ENCODE data around the gene DOCK2. TPM values are rescaled to one million over a fixed set of nuclear protein-coding genes. Genes with fewer than 3 reads are reported as not detected.

DOCK2 gene
- total and polyA plus RNA-seq, 4 donors = 5.0 to 30.4 (median 7.4) TPM

DNA sequence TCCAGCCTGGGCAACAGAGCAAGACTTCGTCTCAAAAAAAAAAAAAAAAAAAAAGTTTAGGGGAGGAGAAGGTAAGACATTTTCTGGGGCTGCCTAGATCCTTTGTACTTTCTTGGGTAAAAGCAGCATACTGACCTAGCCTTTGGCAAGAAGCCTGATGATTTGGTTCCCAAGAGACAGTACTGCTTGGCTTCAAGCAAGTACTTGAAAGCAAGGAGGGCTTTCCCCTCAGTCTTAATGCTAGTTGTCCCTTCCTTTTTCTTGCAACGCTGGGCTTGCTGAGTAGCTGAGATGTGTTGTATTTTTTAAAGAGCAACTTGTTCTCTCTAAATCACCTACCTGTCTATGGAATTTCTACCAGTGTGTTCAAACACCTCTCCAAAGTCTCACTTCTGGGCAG, 267.0 kb downstream of the DOCK2 start:
- Histone ChIP-seq H3K9me3 (ENCODE audit: control insufficient read depth, insufficient read depth, low read length) (no peaks in the 10 kb centered on the region), H3K4me1 (ENCODE audit: control insufficient read depth, insufficient read depth, low read length) (peaks cover 16% of the 10 kb centered on the region)
- no CpG with 5 or more reads among the region's 2 CpGs for WGBS (ENCODE audit: insufficient coverage)

GRCh38 chr5:169904508-169904907, 267.4 kb downstream of the DOCK2 start:
- no peak overlapping the region for H3K4me3 ChIP-seq (ENCODE audit: low read depth, low read length)
- H3K27me3 ChIP-seq (ENCODE audit: control insufficient read depth, insufficient read depth, low read length) = no peaks in the 10 kb centered on the region
- H3K36me3 ChIP-seq (ENCODE audit: control insufficient read depth, insufficient read depth, low read length) = no peaks in the 10 kb centered on the region
- no peaks in the 10 kb centered on the region for H3K9me3 ChIP-seq (ENCODE audit: control insufficient read depth, insufficient read depth, low read length)
- peaks cover 16% of the 10 kb centered on the region for H3K4me1 ChIP-seq (ENCODE audit: control insufficient read depth, insufficient read depth, low read length)
- no peak overlapping the region for H3K27ac ChIP-seq (ENCODE audit: low read depth, low read length)
- peak in 2 of 6 donors; percentile 32 to 58 for DNase-seq (ENCODE audit: low read depth in 4 of 6, low spot score in 6 of 6)
- WGBS (ENCODE audit: insufficient coverage) = 11% methylated on average over 3 of the region's 5 CpGs

More for the DNA sequence above, 267.0 kb downstream of the DOCK2 start:
- Histone ChIP-seq H3K4me3 (ENCODE audit: low read depth, low read length) (no peak overlapping the region), H3K27me3 (ENCODE audit: control insufficient read depth, insufficient read depth, low read length) (no peaks in the 10 kb centered on the region), H3K27ac (ENCODE audit: low read depth, low read length) (no peak overlapping the region), H3K36me3 (ENCODE audit: control insufficient read depth, insufficient read depth, low read length) (no peaks in the 10 kb centered on the region)
- peak in 1 of 6 donors; percentile 66 for DNase-seq (ENCODE audit: low read depth in 4 of 6, low spot score in 6 of 6)

DNA sequence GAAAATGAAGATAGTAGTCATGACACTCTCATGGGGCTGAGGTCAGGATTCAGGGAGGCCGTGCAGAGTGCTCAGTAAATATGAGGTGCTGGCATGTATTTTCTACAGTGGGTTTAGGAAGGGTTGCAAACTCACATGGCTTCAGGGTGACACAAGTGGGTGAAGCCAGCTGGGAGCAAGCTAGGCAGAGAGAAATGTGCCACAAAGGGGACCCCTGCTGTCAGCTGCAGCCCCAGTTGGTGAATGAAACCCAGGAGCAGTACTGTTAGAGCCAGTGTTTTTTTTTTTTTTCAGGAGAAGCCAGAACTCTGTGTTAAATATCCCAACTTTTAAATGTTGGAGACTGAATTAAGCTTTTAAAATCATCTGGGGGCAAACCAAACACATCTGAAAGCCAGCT, 267.9 kb downstream of the DOCK2 start:
- no peaks in the 10 kb centered on the region for H3K36me3 ChIP-seq (ENCODE audit: control insufficient read depth, insufficient read depth, low read length)
- DNase-seq (ENCODE audit: low read depth in 4 of 6, low spot score in 6 of 6) = no peak
- peaks cover 16% of the 10 kb centered on the region for H3K4me1 ChIP-seq (ENCODE audit: control insufficient read depth, insufficient read depth, low read length)
- no peak overlapping the region for H3K27ac ChIP-seq (ENCODE audit: low read depth, low read length)
- 57% methylated on average over 1 of the region's 1 CpG for WGBS (ENCODE audit: insufficient coverage)
- H3K9me3 ChIP-seq (ENCODE audit: control insufficient read depth, insufficient read depth, low read length) = no peaks in the 10 kb centered on the region
- no peaks in the 10 kb centered on the region for H3K27me3 ChIP-seq (ENCODE audit: control insufficient read depth, insufficient read depth, low read length)
- no peak overlapping the region for H3K4me3 ChIP-seq (ENCODE audit: low read depth, low read length)

- WGBS (ENCODE audit: insufficient coverage) = 86% methylated on average over 6 of the region's 8 CpGs
- no peaks in the 10 kb centered on the region for H3K36me3 ChIP-seq (ENCODE audit: control insufficient read depth, insufficient read depth, low read length)
- H3K27ac ChIP-seq (ENCODE audit: low read depth, low read length) = no peak overlapping the region
- H3K4me3 ChIP-seq (ENCODE audit: low read depth, low read length) = no peak overlapping the region
- H3K4me1 ChIP-seq (ENCODE audit: control insufficient read depth, insufficient read depth, low read length) = peaks cover 19% of the 10 kb centered on the region
- H3K9me3 ChIP-seq (ENCODE audit: control insufficient read depth, insufficient read depth, low read length) = no peaks in the 10 kb centered on the region
- no peaks in the 10 kb centered on the region for H3K27me3 ChIP-seq (ENCODE audit: control insufficient read depth, insufficient read depth, low read length)
- no peak for DNase-seq (ENCODE audit: low read depth in 4 of 6, low spot score in 6 of 6)
These were observed 269.9 kb downstream of the DOCK2 start for GRCh38 chr5:169906745-169907649.

GRCh38 chr5:169908864-169909263, 271.8 kb downstream of the DOCK2 start:
- no CpG with 5 or more reads among the region's 1 CpG for WGBS (ENCODE audit: insufficient coverage)
- Histone ChIP-seq H3K27ac (ENCODE audit: low read depth, low read length) (no peak overlapping the region), H3K9me3 (ENCODE audit: control insufficient read depth, insufficient read depth, low read length) (no peaks in the 10 kb centered on the region), H3K36me3 (ENCODE audit: control insufficient read depth, insufficient read depth, low read length) (no peaks in the 10 kb centered on the region), H3K4me1 (ENCODE audit: control insufficient read depth, insufficient read depth, low read length) (peaks cover 16% of the 10 kb centered on the region), H3K27me3 (ENCODE audit: control insufficient read depth, insufficient read depth, low read length) (no peaks in the 10 kb centered on the region), H3K4me3 (ENCODE audit: low read depth, low read length) (no peak overlapping the region)
- DNase-seq (ENCODE audit: low read depth in 4 of 6, low spot score in 6 of 6) = no peak

- Histone ChIP-seq H3K27ac (ENCODE audit: low read depth, low read length) (no peak overlapping the region), H3K4me1 (ENCODE audit: control insufficient read depth, insufficient read depth, low read length) (peaks cover 12% of the 10 kb centered on the region), H3K4me3 (ENCODE audit: low read depth, low read length) (no peak overlapping the region), H3K9me3 (ENCODE audit: control insufficient read depth, insufficient read depth, low read length) (no peaks in the 10 kb centered on the region), H3K36me3 (ENCODE audit: control insufficient read depth, insufficient read depth, low read length) (no peaks in the 10 kb centered on the region), H3K27me3 (ENCODE audit: control insufficient read depth, insufficient read depth, low read length) (no peaks in the 10 kb centered on the region)
- WGBS (ENCODE audit: insufficient coverage) = 40% methylated on average over 1 of the region's 3 CpGs
- DNase-seq (ENCODE audit: low read depth in 4 of 6, low spot score in 6 of 6) = no peak
These were observed 272.9 kb downstream of the DOCK2 start for GRCh38 chr5:169909945-169910344.

GRCh38 chr5:169910393-169910792, 273.3 kb downstream of the DOCK2 start:
- Histone ChIP-seq H3K36me3 (ENCODE audit: control insufficient read depth, insufficient read depth, low read length) (no peaks in the 10 kb centered on the region), H3K9me3 (ENCODE audit: control insufficient read depth, insufficient read depth, low read length) (no peaks in the 10 kb centered on the region), H3K27me3 (ENCODE audit: control insufficient read depth, insufficient read depth, low read length) (no peaks in the 10 kb centered on the region), H3K4me1 (ENCODE audit: control insufficient read depth, insufficient read depth, low read length) (peaks cover 12% of the 10 kb centered on the region), H3K27ac (ENCODE audit: low read depth, low read length) (no peak overlapping the region), H3K4me3 (ENCODE audit: low read depth, low read length) (no peak overlapping the region)
- no peak for DNase-seq (ENCODE audit: low read depth in 4 of 6, low spot score in 6 of 6)
- WGBS (ENCODE audit: insufficient coverage) = 53% methylated on average over 5 of the region's 5 CpGs

DNA sequence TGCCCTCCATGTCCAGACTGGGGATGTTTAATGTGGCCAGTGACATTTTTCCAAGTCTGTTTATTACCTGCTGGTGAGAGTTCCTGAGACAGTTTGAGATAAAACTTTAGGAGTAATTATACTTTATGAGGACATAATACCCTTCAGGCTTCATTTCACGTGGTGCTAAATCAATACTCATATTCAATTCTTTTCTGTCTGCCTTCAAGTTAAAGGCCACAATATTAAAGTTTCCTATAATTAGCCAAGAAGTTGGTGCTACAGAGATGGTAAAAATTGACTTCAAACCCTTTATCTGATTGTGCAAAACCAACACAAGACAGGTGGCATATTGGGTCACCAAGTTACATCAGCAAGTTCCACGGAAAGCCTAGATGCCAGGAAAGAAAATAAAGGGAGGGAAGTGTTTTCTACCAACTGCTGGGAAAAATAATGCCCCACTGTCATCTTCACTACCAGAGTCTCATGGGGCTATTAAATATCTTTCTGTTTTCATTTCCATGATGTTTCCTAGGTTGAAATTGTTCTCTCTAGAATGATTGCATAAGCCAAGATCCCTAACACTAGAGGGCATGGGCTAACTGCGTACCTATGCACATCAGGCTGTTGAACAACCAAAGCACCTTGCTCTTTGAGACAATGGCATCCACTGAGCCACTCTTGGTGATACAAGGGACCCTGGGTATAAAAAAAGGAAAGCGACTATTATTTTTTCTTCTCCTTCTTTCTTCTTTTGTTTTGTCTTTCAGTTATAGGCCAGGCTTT, 274.6 kb downstream of the DOCK2 start:
- Histone ChIP-seq H3K27ac (ENCODE audit: low read depth, low read length) (no peak overlapping the region), H3K4me1 (ENCODE audit: control insufficient read depth, insufficient read depth, low read length) (peaks cover 9% of the 10 kb centered on the region), H3K27me3 (ENCODE audit: control insufficient read depth, insufficient read depth, low read length) (no peaks in the 10 kb centered on the region), H3K9me3 (ENCODE audit: control insufficient read depth, insufficient read depth, low read length) (no peaks in the 10 kb centered on the region), H3K36me3 (ENCODE audit: control insufficient read depth, insufficient read depth, low read length) (no peaks in the 10 kb centered on the region), H3K4me3 (ENCODE audit: low read depth, low read length) (no peak overlapping the region)
- WGBS (ENCODE audit: insufficient coverage) = 40% methylated on average over 1 of the region's 4 CpGs
- DNase-seq (ENCODE audit: low read depth in 4 of 6, low spot score in 6 of 6) = no peak

DNA sequence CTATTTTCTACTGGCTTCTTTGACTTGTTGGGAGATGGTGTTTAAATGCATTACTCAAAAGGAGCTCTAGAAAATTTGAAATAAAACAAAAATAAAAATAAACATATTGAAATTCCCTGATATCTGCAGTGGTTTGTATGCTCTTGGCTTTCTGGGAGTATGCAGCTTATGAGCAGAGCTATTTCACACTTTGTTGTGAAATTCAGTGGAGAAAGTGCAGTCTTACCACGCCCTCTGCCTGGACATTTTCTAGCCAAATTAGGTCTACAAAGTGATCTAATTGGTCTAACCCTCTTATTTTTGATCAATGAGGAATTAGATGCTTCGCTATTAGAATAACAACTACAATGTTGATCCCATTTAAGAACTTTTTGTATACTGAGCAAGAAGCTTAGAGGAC, 276.4 kb downstream of the DOCK2 start:
- Histone ChIP-seq H3K9me3 (ENCODE audit: control insufficient read depth, insufficient read depth, low read length) (no peaks in the 10 kb centered on the region), H3K36me3 (ENCODE audit: control insufficient read depth, insufficient read depth, low read length) (no peaks in the 10 kb centered on the region), H3K4me3 (ENCODE audit: low read depth, low read length) (no peak overlapping the region), H3K4me1 (ENCODE audit: control insufficient read depth, insufficient read depth, low read length) (peaks cover 9% of the 10 kb centered on the region), H3K27ac (ENCODE audit: low read depth, low read length) (no peak overlapping the region), H3K27me3 (ENCODE audit: control insufficient read depth, insufficient read depth, low read length) (no peaks in the 10 kb centered on the region)
- DNase-seq (ENCODE audit: low read depth in 4 of 6, low spot score in 6 of 6) = no peak
- no CpG with 5 or more reads among the region's 2 CpGs for WGBS (ENCODE audit: insufficient coverage)
